ENCODE data around the gene ATF4. TPM values are rescaled to one million over a fixed set of nuclear protein-coding genes. Genes with fewer than 3 reads are reported as not detected.

ATF4 gene
- polyA plus RNA-seq, 1 donor: 296 TPM

- WGBS (ENCODE audit: insufficient coverage, low lambda C conversion rate): no CpG with 5 or more reads among the region's 19 CpGs
- H3K9me3 ChIP-seq (ENCODE audit: control insufficient read depth, low read depth, low read length): peaks cover 5% of the 10 kb centered on the region
Observed at GRCh38 chr22:39568278-39568981, 48.1 kb downstream of the ATF4 start.

GRCh38 chr22:39569066-39569465, 48.7 kb downstream of the ATF4 start:
- H3K4me3 ChIP-seq (ENCODE audit: low read length): no peak overlapping the region
- no peaks in the 10 kb centered on the region for H3K27me3 ChIP-seq (ENCODE audit: control insufficient read depth, insufficient read depth, low read length)
- no CpG with 5 or more reads among the region's 7 CpGs for WGBS (ENCODE audit: insufficient coverage, low lambda C conversion rate)
- no peaks in the 10 kb centered on the region for H3K4me1 ChIP-seq (ENCODE audit: control insufficient read depth, insufficient read depth, low read length)
- H3K27ac ChIP-seq (ENCODE audit: low read length): no peak overlapping the region
- no peak for DNase-seq
- H3K9me3 ChIP-seq (ENCODE audit: control insufficient read depth, low read depth, low read length): peaks cover 5% of the 10 kb centered on the region
- H3K36me3 ChIP-seq (ENCODE audit: control insufficient read depth, insufficient read depth, low read length): no peaks in the 10 kb centered on the region

More at GRCh38 chr22:39568278-39568981, 48.1 kb downstream of the ATF4 start:
- H3K27me3 ChIP-seq (ENCODE audit: control insufficient read depth, insufficient read depth, low read length): no peaks in the 10 kb centered on the region
- H3K4me1 ChIP-seq (ENCODE audit: control insufficient read depth, insufficient read depth, low read length): no peaks in the 10 kb centered on the region
- no peak overlapping the region for H3K27ac ChIP-seq (ENCODE audit: low read length)
- no peak overlapping the region for H3K4me3 ChIP-seq (ENCODE audit: low read length)
- H3K36me3 ChIP-seq (ENCODE audit: control insufficient read depth, insufficient read depth, low read length): no peaks in the 10 kb centered on the region
- DNase-seq: no peak

GRCh38 chr22:39570226-39570625, 49.9 kb downstream of the ATF4 start:
- no peak overlapping the region for H3K27ac ChIP-seq (ENCODE audit: low read length)
- no peaks in the 10 kb centered on the region for H3K36me3 ChIP-seq (ENCODE audit: control insufficient read depth, insufficient read depth, low read length)
- no peak overlapping the region for H3K4me3 ChIP-seq (ENCODE audit: low read length)
- H3K4me1 ChIP-seq (ENCODE audit: control insufficient read depth, insufficient read depth, low read length): no peaks in the 10 kb centered on the region
- no peaks in the 10 kb centered on the region for H3K27me3 ChIP-seq (ENCODE audit: control insufficient read depth, insufficient read depth, low read length)
- H3K9me3 ChIP-seq (ENCODE audit: control insufficient read depth, low read depth, low read length): peaks cover 5% of the 10 kb centered on the region
- no peak for DNase-seq
- no CpG with 5 or more reads among the region's 3 CpGs for WGBS (ENCODE audit: insufficient coverage, low lambda C conversion rate)

- no peaks in the 10 kb centered on the region for H3K36me3 ChIP-seq (ENCODE audit: control insufficient read depth, insufficient read depth, low read length)
- DNase-seq: no peak
- no peaks in the 10 kb centered on the region for H3K27me3 ChIP-seq (ENCODE audit: control insufficient read depth, insufficient read depth, low read length)
- no peak within 1 kb of the TSS for H3K27ac ChIP-seq (ENCODE audit: low read length)
- WGBS (ENCODE audit: insufficient coverage, low lambda C conversion rate): no CpG with 5 or more reads among the region's 14 CpGs
- peaks cover 4% of the 10 kb centered on the region for H3K9me3 ChIP-seq (ENCODE audit: control insufficient read depth, low read depth, low read length)
- H3K4me1 ChIP-seq (ENCODE audit: control insufficient read depth, insufficient read depth, low read length): no peaks in the 10 kb centered on the region
- H3K4me3 ChIP-seq (ENCODE audit: low read length): no peak within 1 kb of the TSS
Observed at GRCh38 chr22:39570665-39571064, 50.3 kb downstream of the ATF4 start, which contains the start of gene CACNA1I. TSS of gene CACNA1I (plus strand) at chr22:39570753. CDS start at chr22:39570753, 0 bp downstream.

- no peak for DNase-seq
- H3K4me3 ChIP-seq (ENCODE audit: low read length): no peak overlapping the region
- no peaks in the 10 kb centered on the region for H3K9me3 ChIP-seq (ENCODE audit: control insufficient read depth, low read depth, low read length)
- peaks cover 4% of the 10 kb centered on the region for H3K27me3 ChIP-seq (ENCODE audit: control insufficient read depth, insufficient read depth, low read length)
- no peaks in the 10 kb centered on the region for H3K36me3 ChIP-seq (ENCODE audit: control insufficient read depth, insufficient read depth, low read length)
- no peak overlapping the region for H3K27ac ChIP-seq (ENCODE audit: low read length)
- WGBS (ENCODE audit: insufficient coverage, low lambda C conversion rate): no CpG with 5 or more reads among the region's 1 CpG
- no peaks in the 10 kb centered on the region for H3K4me1 ChIP-seq (ENCODE audit: control insufficient read depth, insufficient read depth, low read length)
Observed at GRCh38 chr22:39571538-39571937, 51.2 kb downstream of the ATF4 start.

Other genes with a start within 250 kb of the ATF4 start
- gene RPL3, start 200.9 kb upstream of the ATF4 start, polyA plus RNA-seq: 3,924 TPM
- 11.2 TPM for gene SYNGR1, start 170.6 kb upstream of the ATF4 start, polyA plus RNA-seq
- gene TAB1, start 120.8 kb upstream of the ATF4 start, polyA plus RNA-seq: 25.0 TPM
- gene MGAT3, start 63.5 kb upstream of the ATF4 start, polyA plus RNA-seq: 24.1 TPM
- 34.4 TPM for gene MIEF1, start 18.3 kb upstream of the ATF4 start, polyA plus RNA-seq
- gene RPS19BP1, start 12.2 kb downstream of the ATF4 start, polyA plus RNA-seq: 57.2 TPM
- 0.04 TPM for gene CACNA1I, start 50.2 kb downstream of the ATF4 start, polyA plus RNA-seq